HepG2 (cell line): ENCODE results near the gene POU2F2. TPM values are rescaled to one million over a fixed set of nuclear protein-coding genes. Genes with fewer than 3 reads are reported as not detected.
A peak's percentile ranks its signal among the peaks of the same experiment; 100 is the strongest.

ENCODE experiments used
- ATAC-seq: fragments of 200-7000 bp; cut with Tn5 transposase; 3 replicates; pipeline ENCODE4 v1.9.1; 2020; ENCODE audit warnings: mild to moderate bottlenecking, moderate library complexity
- BruUV-seq: library from RNA; stranded (reverse); fragments of 400-500 nt; replicated peaks from 2 replicates; lab custom pipeline; 2021; lab: Mats Ljungman, UMichigan
- CTCF ChIA-PET: fragments of 300-600 bp; formaldehyde crosslinking; extraction: SDS; loops from one replicate; lab custom pipeline; 2021; ENCODE audit warnings: low total read pairs, inconsistent platforms, low intra/inter-chr PET ratio; lab: Yijun Ruan, JAX
- POLR2A ChIA-PET: fragments of 350-600 bp; sonication (Branson Sonifier 250); formaldehyde crosslinking; loops from one replicate; lab custom pipeline; 2020; ENCODE audit warnings: antibody characterized with exemption, inconsistent platforms; lab: Yijun Ruan, JAX
- DNase-seq: peaks from one replicate; pipeline ENCODE4 v3.0.0-alpha.2; 2015; ENCODE audit warnings: low spot score
- FAIRE-seq: peaks from 3 replicates; lab custom pipeline; 2011; peaks lifted over from hg19 to GRCh38; lab: Jason Lieb, UNC
- H2AFZ ChIP-seq: one replicate; pipeline ENCODE4 v1.6.1; 2011; ENCODE audit warnings: low read length, inconsistent platforms
- H3K27ac ChIP-seq: fragments of 300-600 bp; 3 replicates; pipeline ENCODE4 v1.8.0; 2011; ENCODE audit warnings: mixed run types, mild to moderate bottlenecking, mixed read lengths, low read length, inconsistent platforms; ENCODE audit not compliant: insufficient read depth; ENCODE audit errors: extremely low read length
- H3K27me3 ChIP-seq, 2 experiments: fragments of 200-600 bp in 1 of 2; 2 replicates in 1 of 2; 3 replicates in 1 of 2; pipeline versions ENCODE4 v1.6.0 to v1.8.0; 2011; ENCODE audit warnings: low read length in 2 of 2, mild to moderate bottlenecking in 2 of 2, moderate library complexity in 2 of 2, inconsistent platforms in 1 of 2; ENCODE audit not compliant: insufficient read depth in 2 of 2, control insufficient read depth in 1 of 2
- H3K36me3 ChIP-seq, 2 experiments: fragments of 200-600 bp in 1 of 2; replicated peaks in 1 of 2; 2 replicates in 1 of 2; 3 replicates in 1 of 2; pipeline versions ENCODE4 v1.5.1 to v1.8.0; 2011; ENCODE audit warnings: low read length in 2 of 2, inconsistent platforms in 1 of 2; ENCODE audit not compliant: insufficient read depth in 2 of 2, control insufficient read depth in 1 of 2
- H3K4me1 ChIP-seq: 2 replicates; pipeline ENCODE4 v1.5.1; 2012; ENCODE audit warnings: low read length, inconsistent platforms; ENCODE audit not compliant: insufficient read depth
- H3K4me2 ChIP-seq: 2 replicates; pipeline ENCODE4 v1.6.0; 2011; ENCODE audit warnings: low read depth, low read length, inconsistent platforms
- H3K4me3 ChIP-seq, 3 experiments: fragments of 200-600 bp in 1 of 3; sonication (generic), shearing (Covaris generic) in 1 of 3; replicated peaks in 1 of 3; 2 replicates each; pipeline ENCODE4 v1.5.1; 2011 to 2016; ENCODE audit warnings: low read length in 3 of 3, inconsistent platforms in 2 of 3, low read depth in 2 of 3, mild to moderate bottlenecking in 2 of 3, control low read depth in 1 of 3, mixed read lengths in 1 of 3; ENCODE audit not compliant: insufficient read depth in 1 of 3
- H3K79me2 ChIP-seq: one replicate; pipeline ENCODE4 v1.6.1; 2011; ENCODE audit warnings: low read length, inconsistent platforms; ENCODE audit not compliant: insufficient read depth
- H3K9ac ChIP-seq: 2 replicates; pipeline ENCODE4 v1.6.0; 2011; ENCODE audit warnings: mild to moderate bottlenecking, low read depth, low read length, inconsistent platforms; ENCODE audit not compliant: insufficient read depth
- H3K9me3 ChIP-seq: 2 replicates; pipeline ENCODE4 v1.5.1; 2012; ENCODE audit warnings: mild to moderate bottlenecking, low read length
- H4K20me1 ChIP-seq: 2 replicates; pipeline ENCODE4 v1.6.0; 2011; ENCODE audit warnings: inconsistent platforms, mild to moderate bottlenecking, low read length, moderate library complexity; ENCODE audit not compliant: insufficient read depth
- HNRNPK ChIP-seq: fragments of 200-400 bp; formaldehyde crosslinking; IDR thresholded peaks from 2 replicates; pipeline ENCODE4 v1.6.1; 2018; ENCODE audit warnings: low read length, low read depth, moderate library complexity, mild to moderate bottlenecking; ENCODE audit not compliant: poor library complexity, severe bottlenecking
- RAD21 ChIP-seq: fragments of 450-650 bp; formaldehyde crosslinking; IDR thresholded peaks from 2 replicates; pipeline ENCODE4 v1.5.0; 2020; ENCODE audit warnings: mild to moderate bottlenecking
- TOPORS ChIP-seq: sonication (generic); formaldehyde crosslinking; IDR thresholded peaks from 2 replicates; pipeline ENCODE4 v1.8.0; 2023; ENCODE audit warnings: mild to moderate bottlenecking, missing genetic modification reagents
- ZFAT ChIP-seq: sonication (generic); formaldehyde crosslinking; conservative IDR thresholded peaks from 2 replicates; pipeline ENCODE4 v1.8.1; 2023; ENCODE audit warnings: missing genetic modification reagents, inconsistent platforms
- ZNF263 ChIP-seq: sonication (generic); formaldehyde crosslinking; IDR thresholded peaks from 2 replicates; pipeline ENCODE4 v1.4.0; 2020; ENCODE audit warnings: missing genetic modification reagents
- ZNF282 ChIP-seq: fragments of 450-650 bp; IDR thresholded peaks from 2 replicates; pipeline ENCODE4 v1.6.1; 2018; ENCODE audit not compliant: partially characterized antibody
- ZNF552 ChIP-seq: sonication (generic); formaldehyde crosslinking; IDR thresholded peaks from 2 replicates; pipeline ENCODE4 v1.9.0; 2022; ENCODE audit warnings: missing genetic modification reagents, mild to moderate bottlenecking, borderline replicate concordance
- ZNF577 ChIP-seq: sonication (generic); formaldehyde crosslinking; IDR thresholded peaks from 2 replicates; pipeline ENCODE4 v1.4.0; 2020; ENCODE audit warnings: mild to moderate bottlenecking, low read depth, missing genetic modification reagents, borderline replicate concordance
- ZNF639 ChIP-seq: conservative IDR thresholded peaks from 2 replicates; pipeline ENCODE4 v1.6.1; 2018; ENCODE audit warnings: missing genetic modification reagents
- ZNF672 ChIP-seq: sonication (generic); formaldehyde crosslinking; IDR thresholded peaks from 2 replicates; pipeline ENCODE4 v1.8.1; 2022; ENCODE audit warnings: missing genetic modification reagents
- WGBS: methylation state at CpG from one replicate; pipeline ENCODE4 v1.1.6; 2017; ENCODE audit warnings: low lambda C conversion rate; 5-methylcytosine and 5-hydroxymethylcytosine counted together
- in situ Hi-C: cut with HindIII; loops from 2 replicates; pipeline ENCODE4 v1.10.0; 2017; ENCODE audit warnings: low pct_unique_long_range_greater_than_20kb; ENCODE audit not compliant: extremely low pct_ligation_motif_present
- intact Hi-C: fragments of 100-400 bp; cut with micrococcal nuclease; formaldehyde crosslinking; loops from one replicate; pipeline ENCODE4 v1.10.0; 2022; ENCODE audit not compliant: unreplicated experiment
- polyA plus RNA-seq, 8 experiments: library from polyadenylated mRNA; depleted of rRNA in 3 of 8; stranded (reverse) in 7 of 8; unstranded in 1 of 8; fragments of >200 nt; fragmentation: Illumina TruSeq in 4 of 8; extraction: Trizol in 4 of 8; gene quantifications; 2 replicates each; pipeline versions ENCODE4 v1.2.1 to v1.2.3, GENCODE V29; 2011 to 2016; ENCODE audit warnings: low read depth in 4 of 8, missing spikeins in 1 of 8, mixed read lengths in 1 of 8; ENCODE audit not compliant: insufficient read depth in 1 of 8
- total RNA-seq, 5 experiments: library from RNA; depleted of rRNA; stranded (reverse); fragments of >200 nt; fragmentation: Illumina TruSeq; extraction: Trizol; gene quantifications; 2 replicates each; pipeline ENCODE4 v1.2.3, GENCODE V29; 2016; ENCODE audit warnings: low read depth in 1 of 5
- TF ChIP-seq, protein P1 (sequence below): sonication (generic); formaldehyde crosslinking; conservative IDR thresholded peaks from 2 replicates; pipeline ENCODE4 v1.8.0; 2022; ENCODE audit warnings: missing genetic modification reagents
- TF ChIP-seq, protein P2 (sequence below): sonication (generic); formaldehyde crosslinking; IDR thresholded peaks from 2 replicates; pipeline ENCODE4 v1.5.0; 2020; ENCODE audit warnings: mild to moderate bottlenecking, missing genetic modification reagents, borderline replicate concordance
- TF ChIP-seq, protein P3 (sequence below): sonication (generic); formaldehyde crosslinking; IDR thresholded peaks from 2 replicates; pipeline ENCODE4 v1.4.0; 2020; ENCODE audit warnings: missing genetic modification reagents

POU2F2 gene
- total and polyA plus RNA-seq, 2 of the 13 experiments (the other 11 are each of a cell fraction or from before 2014, with no cell fraction given), result 0.09 to 0.17 TPM

DNA sequence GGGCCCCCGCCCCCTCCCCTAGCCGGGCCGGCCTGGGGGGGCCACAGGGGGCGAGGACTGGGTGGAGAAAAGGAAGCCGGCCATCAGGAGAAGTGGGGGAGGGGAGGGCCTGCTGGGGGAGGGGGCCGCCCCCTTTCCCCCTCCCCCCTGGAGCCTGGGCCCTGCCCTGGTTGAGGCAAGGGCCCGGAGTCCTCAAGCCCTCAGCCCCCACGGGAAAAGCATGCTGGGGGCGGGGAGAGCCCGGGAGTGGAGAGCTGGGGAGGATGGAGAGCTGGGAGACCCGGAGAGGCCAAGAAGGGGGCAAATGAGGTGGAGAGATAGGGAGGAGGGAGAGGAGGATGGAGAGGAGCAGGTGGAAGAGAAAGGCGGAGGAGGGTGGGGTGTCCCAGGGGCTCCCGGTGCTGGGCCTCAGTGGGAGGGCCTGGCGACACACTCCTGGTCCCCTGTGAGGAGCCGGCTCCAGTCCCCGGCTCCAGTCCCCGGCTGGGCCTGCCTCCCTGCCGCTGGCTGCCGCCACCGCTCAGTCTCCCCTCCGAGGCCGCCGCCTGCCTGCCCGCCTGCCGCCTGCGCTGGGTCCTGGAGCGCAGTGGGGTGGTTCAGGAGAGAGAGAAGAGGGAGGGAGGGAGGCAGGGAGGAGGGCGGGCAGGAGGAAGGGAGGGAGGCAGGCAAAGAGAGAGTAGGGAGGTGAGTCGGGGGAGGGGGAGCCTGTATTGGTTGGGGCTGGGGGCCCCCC is 62.5 kb downstream of the POU2F2 start, which contains the start of gene GRIK5:
GRIK5 (minus strand) TSS at position 588 of the 733 bp plus-strand sequence. CDS start 4,436 bp downstream, outside the sequence.
- Histone ChIP-seq H3K79me2 (no peaks in the 10 kb centered on the region), H3K9ac (no peak within 1 kb of the TSS), H3K27me3 (peaks cover 16 to 44% of the 10 kb centered on the region in 2 experiments), H3K4me2 (no peak within 1 kb of the TSS), H3K36me3 (no peaks in the 10 kb centered on the region), H3K4me3 (no peak within 1 kb of the TSS), H2AFZ (no peak within 1 kb of the TSS), H3K27ac (no peak within 1 kb of the TSS), H3K9me3 (no peaks in the 10 kb centered on the region), H3K4me1 (peaks cover 3% of the 10 kb centered on the region), H4K20me1 (no peaks in the 10 kb centered on the region)
- intact Hi-C loops (no loop called here), in situ Hi-C loops (no loop called here)
- ChIA-PET CTCF (no interaction called here), POLR2A (no interaction called here)
- ATAC-seq (no peak), DNase-seq (no peak), FAIRE-seq (no peak)
- WGBS, result 37% methylated on average over 25 of the region's 29 CpGs
- BruUV-seq, result no TSS peak
- no peak for TF ChIP-seq RAD21 (CRISPR knock-in tag)
- no peak for TF ChIP-seq ZNF639
- TF ChIP-seq, protein P1, sequence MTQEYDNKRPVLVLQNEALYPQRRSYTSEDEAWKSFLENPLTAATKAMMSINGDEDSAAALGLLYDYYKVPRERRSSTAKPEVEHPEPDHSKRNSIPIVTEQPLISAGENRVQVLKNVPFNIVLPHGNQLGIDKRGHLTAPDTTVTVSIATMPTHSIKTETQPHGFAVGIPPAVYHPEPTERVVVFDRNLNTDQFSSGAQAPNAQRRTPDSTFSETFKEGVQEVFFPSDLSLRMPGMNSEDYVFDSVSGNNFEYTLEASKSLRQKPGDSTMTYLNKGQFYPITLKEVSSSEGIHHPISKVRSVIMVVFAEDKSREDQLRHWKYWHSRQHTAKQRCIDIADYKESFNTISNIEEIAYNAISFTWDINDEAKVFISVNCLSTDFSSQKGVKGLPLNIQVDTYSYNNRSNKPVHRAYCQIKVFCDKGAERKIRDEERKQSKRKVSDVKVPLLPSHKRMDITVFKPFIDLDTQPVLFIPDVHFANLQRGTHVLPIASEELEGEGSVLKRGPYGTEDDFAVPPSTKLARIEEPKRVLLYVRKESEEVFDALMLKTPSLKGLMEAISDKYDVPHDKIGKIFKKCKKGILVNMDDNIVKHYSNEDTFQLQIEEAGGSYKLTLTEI (CRISPR knock-in tag), result no peak
- TF ChIP-seq ZNF577 (CRISPR knock-in tag), result no peak
- TF ChIP-seq, protein P2, sequence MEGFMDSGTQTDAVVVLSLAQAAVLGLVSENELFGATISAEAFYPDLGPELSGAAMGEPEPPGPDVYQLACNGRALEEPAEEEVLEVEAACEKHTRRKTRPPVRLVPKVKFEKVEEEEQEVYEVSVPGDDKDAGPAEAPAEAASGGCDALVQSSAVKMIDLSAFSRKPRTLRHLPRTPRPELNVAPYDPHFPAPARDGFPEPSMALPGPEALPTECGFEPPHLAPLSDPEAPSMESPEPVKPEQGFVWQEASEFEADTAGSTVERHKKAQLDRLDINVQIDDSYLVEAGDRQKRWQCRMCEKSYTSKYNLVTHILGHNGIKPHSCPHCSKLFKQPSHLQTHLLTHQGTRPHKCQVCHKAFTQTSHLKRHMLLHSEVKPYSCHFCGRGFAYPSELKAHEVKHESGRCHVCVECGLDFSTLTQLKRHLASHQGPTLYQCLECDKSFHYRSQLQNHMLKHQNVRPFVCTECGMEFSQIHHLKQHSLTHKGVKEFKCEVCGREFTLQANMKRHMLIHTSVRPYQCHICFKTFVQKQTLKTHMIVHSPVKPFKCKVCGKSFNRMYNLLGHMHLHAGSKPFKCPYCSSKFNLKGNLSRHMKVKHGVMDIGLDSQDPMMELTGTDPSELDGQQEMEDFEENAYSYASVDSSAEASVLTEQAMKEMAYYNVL (CRISPR knock-in tag), result no peak
- TF ChIP-seq TOPORS, result no peak
- no peak for TF ChIP-seq ZFAT (CRISPR knock-in tag)
- TF ChIP-seq ZNF672 (CRISPR knock-in tag), result no peak
- TF ChIP-seq HNRNPK, result peak; percentile 22
- no peak for TF ChIP-seq ZNF282
- TF ChIP-seq, protein P3, sequence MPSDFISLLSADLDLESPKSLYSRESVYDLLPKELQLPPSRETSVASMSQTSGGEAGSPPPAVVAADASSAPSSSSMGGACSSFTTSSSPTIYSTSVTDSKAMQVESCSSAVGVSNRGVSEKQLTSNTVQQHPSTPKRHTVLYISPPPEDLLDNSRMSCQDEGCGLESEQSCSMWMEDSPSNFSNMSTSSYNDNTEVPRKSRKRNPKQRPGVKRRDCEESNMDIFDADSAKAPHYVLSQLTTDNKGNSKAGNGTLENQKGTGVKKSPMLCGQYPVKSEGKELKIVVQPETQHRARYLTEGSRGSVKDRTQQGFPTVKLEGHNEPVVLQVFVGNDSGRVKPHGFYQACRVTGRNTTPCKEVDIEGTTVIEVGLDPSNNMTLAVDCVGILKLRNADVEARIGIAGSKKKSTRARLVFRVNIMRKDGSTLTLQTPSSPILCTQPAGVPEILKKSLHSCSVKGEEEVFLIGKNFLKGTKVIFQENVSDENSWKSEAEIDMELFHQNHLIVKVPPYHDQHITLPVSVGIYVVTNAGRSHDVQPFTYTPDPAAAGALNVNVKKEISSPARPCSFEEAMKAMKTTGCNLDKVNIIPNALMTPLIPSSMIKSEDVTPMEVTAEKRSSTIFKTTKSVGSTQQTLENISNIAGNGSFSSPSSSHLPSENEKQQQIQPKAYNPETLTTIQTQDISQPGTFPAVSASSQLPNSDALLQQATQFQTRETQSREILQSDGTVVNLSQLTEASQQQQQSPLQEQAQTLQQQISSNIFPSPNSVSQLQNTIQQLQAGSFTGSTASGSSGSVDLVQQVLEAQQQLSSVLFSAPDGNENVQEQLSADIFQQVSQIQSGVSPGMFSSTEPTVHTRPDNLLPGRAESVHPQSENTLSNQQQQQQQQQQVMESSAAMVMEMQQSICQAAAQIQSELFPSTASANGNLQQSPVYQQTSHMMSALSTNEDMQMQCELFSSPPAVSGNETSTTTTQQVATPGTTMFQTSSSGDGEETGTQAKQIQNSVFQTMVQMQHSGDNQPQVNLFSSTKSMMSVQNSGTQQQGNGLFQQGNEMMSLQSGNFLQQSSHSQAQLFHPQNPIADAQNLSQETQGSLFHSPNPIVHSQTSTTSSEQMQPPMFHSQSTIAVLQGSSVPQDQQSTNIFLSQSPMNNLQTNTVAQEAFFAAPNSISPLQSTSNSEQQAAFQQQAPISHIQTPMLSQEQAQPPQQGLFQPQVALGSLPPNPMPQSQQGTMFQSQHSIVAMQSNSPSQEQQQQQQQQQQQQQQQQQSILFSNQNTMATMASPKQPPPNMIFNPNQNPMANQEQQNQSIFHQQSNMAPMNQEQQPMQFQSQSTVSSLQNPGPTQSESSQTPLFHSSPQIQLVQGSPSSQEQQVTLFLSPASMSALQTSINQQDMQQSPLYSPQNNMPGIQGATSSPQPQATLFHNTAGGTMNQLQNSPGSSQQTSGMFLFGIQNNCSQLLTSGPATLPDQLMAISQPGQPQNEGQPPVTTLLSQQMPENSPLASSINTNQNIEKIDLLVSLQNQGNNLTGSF (CRISPR knock-in tag), result no peak
- TF ChIP-seq ZNF263 (CRISPR knock-in tag), result peak; percentile 31; the same call in 1 of the 2 replicates
- no peak for TF ChIP-seq ZNF552
